ENCODE results near the gene ASIC2.

ASIC2 gene

DNA sequence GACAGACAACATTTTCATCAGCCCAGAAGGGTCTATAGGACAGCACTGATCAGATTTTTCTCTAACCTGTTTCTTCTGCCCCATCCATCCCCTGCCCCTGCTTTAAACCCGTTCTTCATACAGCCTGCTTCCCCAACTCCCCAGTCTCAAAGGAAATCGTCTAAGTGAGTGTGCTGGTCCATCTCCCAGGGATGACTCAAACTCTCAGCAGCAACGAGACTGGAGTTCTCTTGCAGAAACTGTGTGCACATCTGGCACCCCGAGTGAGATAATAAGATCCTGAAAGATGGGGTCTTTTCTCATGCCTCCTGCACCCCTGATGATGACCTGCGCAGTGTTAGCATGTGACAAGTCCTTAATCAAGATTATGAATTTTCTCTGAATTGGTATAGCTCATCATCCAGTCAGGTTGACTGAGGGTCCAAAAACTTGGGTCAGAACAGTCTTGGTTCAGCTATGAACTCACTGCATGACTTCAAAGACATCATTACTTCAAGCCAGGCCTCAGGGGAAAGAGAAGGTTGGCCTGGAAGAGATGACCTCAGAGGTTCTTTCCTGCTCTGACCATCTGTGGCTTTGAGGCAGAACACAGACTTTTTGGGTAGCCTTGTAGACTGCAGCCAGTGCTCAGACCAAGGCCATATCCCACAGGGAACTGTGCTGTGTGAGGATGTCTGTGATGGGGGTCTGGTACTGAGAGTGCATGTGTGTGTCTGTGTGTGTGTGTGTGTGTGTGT is 183.6 kb downstream of the ASIC2 start:
- no peak for DNase-seq

- DNase-seq, result no peak
Measured at GRCh38 chr17:33106525-33107165, 186.4 kb downstream of the ASIC2 start.

GRCh38 chr17:33105911-33106310 is 187.2 kb downstream of the ASIC2 start:
- DNase-seq, result no peak

GRCh38 chr17:33099906-33100305 is 193.2 kb downstream of the ASIC2 start:
- no peak for DNase-seq

DNA sequence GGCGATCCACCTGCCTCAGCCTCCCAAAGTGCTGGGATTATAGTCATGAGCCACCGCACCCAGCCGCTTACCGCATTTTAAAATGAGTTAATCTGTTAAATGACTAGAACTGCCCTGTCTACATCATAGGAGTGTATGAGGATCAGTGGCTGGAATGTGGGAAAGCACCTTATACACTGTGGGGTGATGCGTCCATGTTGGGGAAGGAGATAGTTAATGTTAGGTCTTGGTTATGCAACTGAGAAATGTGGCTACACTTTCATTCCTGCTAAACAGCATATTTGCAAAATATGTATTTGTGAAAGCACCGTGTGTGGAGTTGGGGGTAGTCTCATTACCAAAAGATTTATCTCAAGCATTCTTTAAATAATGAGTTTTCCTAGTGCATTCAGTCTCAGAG is 193.8 kb downstream of the ASIC2 start:
- no peak for DNase-seq

DNA sequence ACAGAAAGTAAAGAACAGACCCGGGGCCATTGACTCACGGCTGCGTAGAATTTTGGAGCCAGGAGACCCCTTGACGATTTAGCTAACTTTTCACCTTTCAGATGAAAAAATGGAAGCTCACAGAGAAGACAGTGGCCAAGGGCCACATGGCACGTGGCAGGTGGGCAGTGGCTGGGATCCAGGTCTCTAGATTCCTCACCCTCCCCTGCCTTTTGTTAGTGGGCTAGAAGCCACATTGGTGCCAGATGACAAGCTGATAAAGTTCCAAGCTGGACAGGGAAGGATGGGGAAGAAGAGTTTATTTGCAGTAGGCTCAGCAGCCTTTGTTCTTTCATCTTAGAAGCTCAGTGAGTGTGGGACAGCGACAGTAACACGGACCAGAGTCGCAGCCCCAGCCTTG is 195.7 kb downstream of the ASIC2 start:
- no peak for DNase-seq

GRCh38 chr17:33096161-33096560 is 196.9 kb downstream of the ASIC2 start:
- no peak for DNase-seq

- DNase-seq, result no peak
Measured at GRCh38 chr17:33091271-33091670, 201.8 kb downstream of the ASIC2 start.

- no peak for DNase-seq
Measured at GRCh38 chr17:33090806-33091205, 202.3 kb downstream of the ASIC2 start.

- DNase-seq, result no peak
Measured at GRCh38 chr17:33086878-33087277, 206.2 kb downstream of the ASIC2 start.

GRCh38 chr17:33086041-33086440 is 207.1 kb downstream of the ASIC2 start:
- DNase-seq, result no peak

DNA sequence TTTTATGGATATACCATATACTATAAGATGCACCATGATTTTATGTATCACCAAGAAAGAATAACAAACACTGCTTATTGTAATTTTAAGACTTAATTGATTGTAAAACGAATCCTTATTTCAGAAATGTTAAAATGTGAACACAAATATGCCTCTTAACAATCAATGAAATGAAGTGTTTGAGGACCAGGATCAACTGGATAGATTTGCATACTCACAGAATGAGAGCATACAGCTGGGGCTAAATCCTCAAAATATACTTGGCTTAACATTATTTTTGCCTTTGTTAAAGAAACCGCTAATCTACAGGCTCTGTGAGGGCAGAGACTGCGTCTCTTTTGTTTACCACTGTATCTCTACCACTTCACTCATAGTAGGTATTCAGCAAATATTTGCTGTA is 207.8 kb downstream of the ASIC2 start:
- no peak for DNase-seq

GRCh38 chr17:33084755-33085154 is 208.3 kb downstream of the ASIC2 start:
- no peak for DNase-seq

DNA sequence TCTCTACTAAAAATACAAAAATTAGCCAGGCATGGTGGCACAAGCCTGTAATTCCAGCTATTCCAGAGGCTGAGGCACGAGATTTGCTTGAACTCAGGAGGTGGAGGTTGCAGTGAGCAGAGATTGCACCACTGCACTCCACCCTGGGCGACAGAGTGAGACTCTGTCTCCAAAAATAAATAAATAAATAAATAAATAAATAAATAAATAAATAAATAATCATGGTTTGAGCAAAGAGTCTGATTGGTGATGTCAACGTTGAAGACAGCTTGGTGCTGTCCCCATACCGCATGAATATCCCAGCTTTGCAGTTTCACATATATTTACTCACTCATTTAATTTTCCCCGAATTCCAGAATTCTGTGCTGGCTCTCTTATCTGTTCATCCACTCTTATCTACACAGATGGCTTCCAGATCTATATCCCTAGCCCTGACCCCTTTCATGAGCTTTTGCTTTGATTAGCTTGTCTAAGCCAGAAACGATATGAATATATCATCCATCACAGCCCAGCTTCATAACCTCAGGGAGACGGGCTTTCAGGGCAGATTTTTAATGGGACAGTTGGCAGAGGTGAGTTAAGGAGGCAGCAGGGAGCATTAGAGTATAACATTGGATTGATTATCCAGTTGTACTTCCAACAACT is 210.4 kb downstream of the ASIC2 start:
- no peak for DNase-seq

- DNase-seq, result no peak
Measured at GRCh38 chr17:33080091-33080490, 213.0 kb downstream of the ASIC2 start.

GRCh38 chr17:33079201-33079600 is 213.9 kb downstream of the ASIC2 start:
- no peak for DNase-seq

- no peak for DNase-seq
Measured at GRCh38 chr17:33076979-33077378, 216.1 kb downstream of the ASIC2 start.

GRCh38 chr17:33073416-33073815 is 219.7 kb downstream of the ASIC2 start:
- DNase-seq, result no peak

DNA sequence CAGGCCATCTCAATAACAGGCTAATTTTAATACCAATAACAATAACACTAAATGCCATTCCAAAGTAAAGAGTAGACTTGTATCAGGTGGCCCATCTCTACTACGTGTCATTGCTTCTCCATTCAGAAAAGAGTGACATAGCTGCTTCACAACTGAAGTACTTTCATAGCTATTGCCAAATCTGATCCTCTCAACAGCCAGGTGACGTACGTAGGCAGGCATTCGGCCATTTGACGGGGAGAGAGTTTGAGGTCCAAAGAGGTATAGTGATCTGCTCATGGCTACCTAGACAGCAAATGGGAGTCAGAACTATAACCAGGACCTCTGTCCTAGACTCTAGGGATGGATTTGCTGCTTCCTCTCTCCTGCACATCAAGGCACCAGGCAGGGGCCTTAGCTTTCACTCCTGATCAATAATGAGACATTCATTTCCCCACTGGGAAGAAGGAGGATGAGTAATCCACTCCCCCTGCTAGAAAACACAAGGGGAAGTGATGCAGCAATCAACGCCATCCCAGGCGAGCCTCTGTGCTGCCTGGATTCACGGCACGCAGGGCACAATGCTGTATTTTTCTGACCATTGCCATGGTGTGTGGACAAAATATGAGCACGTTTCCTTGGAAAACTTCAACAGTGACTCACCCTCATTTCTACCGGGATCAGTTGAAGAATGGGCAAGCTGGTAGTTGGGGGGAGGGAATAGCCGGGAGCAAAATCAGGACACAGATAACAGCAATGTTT is 220.5 kb downstream of the ASIC2 start:
- DNase-seq, result no peak

GRCh38 chr17:33071656-33072055 is 221.4 kb downstream of the ASIC2 start:
- DNase-seq, result no peak

DNA sequence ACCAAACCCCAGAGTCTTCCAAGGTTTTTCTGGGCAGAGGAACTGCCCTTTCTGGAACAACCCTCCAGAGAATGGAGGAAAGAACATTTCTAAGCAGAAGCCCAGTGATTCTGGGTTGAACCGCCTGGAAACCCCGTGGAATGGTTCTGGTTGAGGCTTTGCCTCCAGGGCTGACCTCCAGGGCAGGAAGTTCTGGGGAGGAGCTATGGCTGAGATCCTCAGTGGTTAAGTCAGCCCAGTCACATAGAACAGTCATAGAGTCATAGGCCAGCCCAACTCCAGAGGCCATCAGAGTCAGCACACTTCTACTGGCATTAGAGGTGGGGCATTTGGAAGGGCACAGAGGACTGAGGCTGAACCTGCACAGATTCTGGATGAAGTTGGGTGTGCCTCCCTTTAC is 235.5 kb downstream of the ASIC2 start:
- no peak for DNase-seq

GRCh38 chr17:33056399-33057146 is 236.5 kb downstream of the ASIC2 start:
- DNase-seq, result no peak

- no peak for DNase-seq
Measured at GRCh38 chr17:33055746-33056145, 237.3 kb downstream of the ASIC2 start.
